DOHH2 (cell line): Measurements from ENCODE around the gene COL13A1.

ENCODE experiments used
- H3F3A ChIP-seq: fragments of 200-600 bp; sonication (generic), shearing (Covaris generic); 2 replicates; pipeline ENCODE4 v1.6.0; 2016; ENCODE audit warnings: antibody characterized with exemption, mild to moderate bottlenecking; ENCODE audit not compliant: control insufficient read depth, insufficient read depth
- H3K27ac ChIP-seq: fragments of 200-600 bp; sonication (generic); 2 replicates; pipeline ENCODE4 v1.5.1; 2014; ENCODE audit warnings: low read depth, mild to moderate bottlenecking, low read length, moderate library complexity
- H3K27me3 ChIP-seq: fragments of 200-600 bp; sonication (generic); 2 replicates; pipeline ENCODE4 v1.6.1; 2014; ENCODE audit warnings: mild to moderate bottlenecking, low read length, mixed read lengths; ENCODE audit not compliant: control insufficient read depth
- H3K36me3 ChIP-seq: fragments of 200-600 bp; sonication (generic); 2 replicates; pipeline ENCODE4 v1.6.1; 2014; ENCODE audit warnings: mild to moderate bottlenecking, low read length, moderate library complexity, mixed read lengths; ENCODE audit not compliant: control insufficient read depth
- H3K4me1 ChIP-seq: fragments of 200-600 bp; sonication (generic); 2 replicates; pipeline ENCODE4 v1.6.1; 2014; ENCODE audit warnings: mild to moderate bottlenecking, low read length, mixed read lengths; ENCODE audit not compliant: control insufficient read depth
- H3K4me2 ChIP-seq: fragments of 200-600 bp; sonication (generic); 2 replicates; pipeline ENCODE4 v1.6.0; 2014; ENCODE audit warnings: mild to moderate bottlenecking, low read length, moderate library complexity
- H3K4me3 ChIP-seq: fragments of 200-600 bp; sonication (generic); 2 replicates; pipeline ENCODE4 v1.5.1; 2014; ENCODE audit warnings: mild to moderate bottlenecking, low read length, mixed read lengths
- H3K79me2 ChIP-seq: fragments of 200-600 bp; sonication (generic); 2 replicates; pipeline ENCODE4 v1.6.1; 2014; ENCODE audit warnings: mild to moderate bottlenecking, low read length, mixed read lengths; ENCODE audit not compliant: control insufficient read depth
- H3K9me2 ChIP-seq: fragments of 200-600 bp; sonication (generic); replicated peaks from 2 replicates; pipeline ENCODE4 v1.6.1; 2014; ENCODE audit warnings: mild to moderate bottlenecking, low read length, mixed read lengths; ENCODE audit not compliant: control insufficient read depth
- H3K9me3 ChIP-seq: fragments of 200-600 bp; sonication (generic); 2 replicates; pipeline ENCODE4 v1.6.1; 2014; ENCODE audit warnings: antibody characterized with exemption, low read length, mixed read lengths; ENCODE audit not compliant: control insufficient read depth, insufficient read depth
- H4K20me1 ChIP-seq: fragments of 200-600 bp; sonication (generic); 2 replicates; pipeline ENCODE4 v1.6.0; 2014; ENCODE audit warnings: low read depth, mild to moderate bottlenecking, antibody characterized with exemption, low read length, moderate library complexity; ENCODE audit not compliant: control insufficient read depth, insufficient read depth
- CTCF ChIP-seq: fragments of 200-600 bp; sonication (generic); IDR thresholded peaks from one replicate; pipeline ENCODE4 v1.5.1; 2014; ENCODE audit warnings: antibody characterized with exemption, mild to moderate bottlenecking, low read depth, low read length; ENCODE audit not compliant: poor library complexity, severe bottlenecking
- EZH2phosphoT487 ChIP-seq: fragments of 200-600 bp; sonication (generic); IDR thresholded peaks from 2 replicates; pipeline ENCODE4 v1.6.1; 2017; ENCODE audit warnings: borderline replicate concordance, mild to moderate bottlenecking, antibody characterized with exemption, low read length, moderate library complexity, mixed read lengths

The COL13A1 gene

GRCh38 chr10:69847458-69847857 lies 45.8 kb downstream of the COL13A1 start:
- Histone ChIP-seq H4K20me1 (no peaks in the 10 kb centered on the region), H3K9me2 (no peaks in the 10 kb centered on the region), H3K79me2 (no peaks in the 10 kb centered on the region), H3K36me3 (no peaks in the 10 kb centered on the region), H3K4me1 (no peaks in the 10 kb centered on the region), H3K27me3 (peaks cover 22% of the 10 kb centered on the region), H3K4me2 (no peak overlapping the region), H3K27ac (no peak overlapping the region), H3K9me3 (no peaks in the 10 kb centered on the region), H3K4me3 (no peak overlapping the region), H3F3A (no peaks in the 10 kb centered on the region)
- TF ChIP-seq CTCF: no peak
- TF ChIP-seq EZH2phosphoT487: no peak

GRCh38 chr10:69847883-69848282 lies 46.2 kb downstream of the COL13A1 start:
- no peak overlapping the region for H3K4me2 ChIP-seq
- TF ChIP-seq EZH2phosphoT487: no peak
- TF ChIP-seq CTCF: no peak
- H4K20me1 ChIP-seq: no peaks in the 10 kb centered on the region
- no peak overlapping the region for H3K4me3 ChIP-seq
- no peak overlapping the region for H3K27ac ChIP-seq
- H3K79me2 ChIP-seq: no peaks in the 10 kb centered on the region
- no peaks in the 10 kb centered on the region for H3F3A ChIP-seq
- no peaks in the 10 kb centered on the region for H3K36me3 ChIP-seq
- no peaks in the 10 kb centered on the region for H3K4me1 ChIP-seq
- H3K27me3 ChIP-seq: peaks cover 22% of the 10 kb centered on the region
- H3K9me2 ChIP-seq: no peaks in the 10 kb centered on the region
- H3K9me3 ChIP-seq: no peaks in the 10 kb centered on the region

GRCh38 chr10:69848454-69848853 lies 46.7 kb downstream of the COL13A1 start:
- Histone ChIP-seq H3K27me3 (peaks cover 22% of the 10 kb centered on the region), H4K20me1 (no peaks in the 10 kb centered on the region), H3K4me3 (no peak overlapping the region), H3K79me2 (no peaks in the 10 kb centered on the region), H3K36me3 (no peaks in the 10 kb centered on the region), H3K9me3 (no peaks in the 10 kb centered on the region), H3K9me2 (no peaks in the 10 kb centered on the region), H3K4me2 (no peak overlapping the region), H3F3A (no peaks in the 10 kb centered on the region), H3K4me1 (no peaks in the 10 kb centered on the region), H3K27ac (no peak overlapping the region)
- TF ChIP-seq EZH2phosphoT487 (no peak), CTCF (no peak)

- Histone ChIP-seq H3K27me3 (peaks cover 22% of the 10 kb centered on the region), H3F3A (no peaks in the 10 kb centered on the region), H3K9me2 (no peaks in the 10 kb centered on the region), H3K4me1 (no peaks in the 10 kb centered on the region), H3K79me2 (no peaks in the 10 kb centered on the region), H3K4me2 (no peak overlapping the region), H3K36me3 (no peaks in the 10 kb centered on the region), H3K9me3 (no peaks in the 10 kb centered on the region), H4K20me1 (no peaks in the 10 kb centered on the region), H3K4me3 (no peak overlapping the region), H3K27ac (no peak overlapping the region)
- TF ChIP-seq CTCF (no peak), EZH2phosphoT487 (no peak)
Measured at GRCh38 chr10:69849825-69850224, 48.1 kb downstream of the COL13A1 start.
